Activated CD8-positive, alpha-beta memory T cell treated with anti-CD3 and anti-CD28 coated beads for 36 hours (primary cell): Measurements from ENCODE around the gene XCL2. TPM values are rescaled to one million over a fixed set of nuclear protein-coding genes. Genes with fewer than 3 reads are reported as not detected.
"Not testable (repeated sequence)": the region's sequence is repeated elsewhere in the genome, so short reads cannot be mapped to it uniquely, and the experiment has no call there.

ENCODE experiments used
- CTCF ChIA-PET: fragments of 350-600 bp; sonication (Branson Sonifier 250); formaldehyde crosslinking; loops from one replicate; lab custom pipeline; 2021; ENCODE audit warnings: antibody characterized with exemption; lab: Charles Lee
- POLR2A ChIA-PET: fragments of 350-600 bp; sonication (Branson Sonifier 250); formaldehyde crosslinking; loops from one replicate; lab custom pipeline; 2021; ENCODE audit warnings: antibody characterized with exemption; lab: Charles Lee
- total RNA-seq, 2 experiments: library from RNA; stranded (reverse); gene quantifications; one replicate each; pipeline ENCODE4 v1.2.3, GENCODE V29; 2021

The XCL2 gene
- total RNA-seq, 2 experiments from 2014 or later, result 489 to 491 TPM

DNA sequence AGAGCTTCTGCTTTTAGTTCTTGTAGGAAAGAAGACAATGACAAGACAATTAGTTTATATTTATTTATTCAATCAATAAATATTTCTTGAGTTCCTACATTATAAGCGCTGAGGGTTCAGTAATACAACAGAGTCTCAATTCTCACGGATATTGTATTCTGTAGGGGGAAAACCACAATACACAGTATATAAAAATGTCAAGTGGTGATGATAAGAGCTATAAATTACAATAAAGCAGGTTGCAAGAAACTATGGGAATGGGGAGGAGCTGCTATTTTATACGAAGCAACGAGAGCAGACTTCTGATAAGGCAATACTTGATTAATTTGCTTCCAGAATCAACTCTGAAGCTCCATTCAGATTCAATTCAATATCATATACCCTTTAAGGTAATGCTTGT is 22.0 kb upstream of the XCL2 start:
- CTCF ChIA-PET, result no interaction called here
- POLR2A ChIA-PET, result no interaction called here

DNA sequence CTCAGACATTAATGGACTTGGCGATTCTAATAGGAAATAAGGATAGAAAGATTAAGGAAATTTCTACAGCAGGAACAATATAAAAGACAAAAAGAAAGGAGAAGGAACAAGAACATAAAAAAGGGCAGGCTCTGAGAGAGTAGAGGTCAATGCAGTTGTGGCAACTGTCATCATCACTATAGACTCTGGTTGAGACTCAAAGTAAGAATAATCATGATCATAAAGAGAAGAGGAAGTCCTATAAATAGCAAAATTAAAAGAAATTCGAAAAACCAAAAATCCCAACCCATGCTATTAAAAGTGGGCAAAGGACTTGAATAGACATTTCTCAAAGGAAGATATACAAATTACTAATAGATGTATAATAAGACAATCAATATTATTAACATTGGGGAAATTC is 18.2 kb upstream of the XCL2 start:
- ChIA-PET CTCF (no interaction called here), POLR2A (no interaction called here)

DNA sequence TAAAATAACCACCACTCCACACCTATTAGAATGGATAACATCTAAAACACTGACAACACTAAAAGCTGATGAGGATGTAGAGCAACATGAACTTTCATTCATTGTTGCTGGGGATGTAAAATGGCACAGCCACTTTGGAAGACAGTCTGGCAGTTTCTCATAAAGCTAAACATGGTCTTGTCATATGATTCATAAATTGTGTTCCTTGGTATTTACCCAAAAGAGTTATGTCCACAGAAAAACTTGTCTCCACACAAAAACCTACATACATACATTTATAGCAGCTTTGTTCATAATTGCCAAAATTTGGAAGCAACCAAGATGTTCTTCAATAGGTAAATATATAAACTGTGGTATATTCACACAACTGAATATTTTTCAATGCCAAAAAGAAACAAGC is 16.6 kb upstream of the XCL2 start:
- POLR2A ChIA-PET, result no interaction called here
- CTCF ChIA-PET, result no interaction called here

DNA sequence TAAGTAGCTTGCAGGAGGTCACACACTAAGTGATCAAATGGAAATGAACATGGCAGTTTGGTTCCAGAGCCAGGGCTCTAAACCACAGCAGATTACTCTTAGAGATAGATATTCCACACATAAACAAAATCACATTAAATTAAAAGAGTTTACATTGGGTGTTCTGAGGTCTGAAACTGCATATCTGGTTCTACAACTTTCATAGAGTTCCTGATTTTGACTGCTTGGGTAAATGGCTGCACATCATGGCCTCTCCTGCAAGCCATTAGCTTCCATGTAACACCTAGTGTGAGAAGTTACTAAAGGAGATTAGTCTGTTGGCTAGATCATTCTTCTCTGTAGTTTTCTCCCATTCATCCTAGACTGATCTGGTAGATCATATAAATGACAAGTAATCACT is 12.8 kb upstream of the XCL2 start:
- POLR2A ChIA-PET, result no interaction called here
- CTCF ChIA-PET, result no interaction called here

DNA sequence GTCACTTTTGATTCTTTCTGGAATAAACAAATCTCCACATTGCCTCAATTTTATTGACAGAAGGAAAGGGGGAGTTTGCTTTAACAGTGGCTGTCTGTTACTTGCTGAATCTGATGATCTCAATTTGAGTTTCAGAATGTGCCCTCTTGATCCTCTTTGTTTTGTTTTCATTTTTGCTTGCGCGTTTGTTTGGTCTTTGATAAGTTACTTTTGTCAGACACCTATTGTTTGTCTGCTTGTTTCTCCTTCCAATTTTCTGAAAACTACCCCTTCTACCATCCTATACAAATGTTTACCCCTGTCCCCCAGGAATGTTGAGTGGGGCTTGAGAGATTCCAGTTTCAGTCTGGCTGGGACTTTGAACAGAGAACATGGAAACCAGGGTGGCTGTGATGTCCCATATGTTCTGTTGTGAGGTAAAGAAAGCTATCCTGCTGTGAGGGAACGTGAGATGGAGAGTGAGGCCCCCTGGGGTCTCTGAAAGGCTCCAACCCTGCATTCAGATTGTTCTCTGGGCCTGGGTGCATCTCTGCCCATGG is 11.8 kb upstream of the XCL2 start:
- CTCF ChIA-PET, result interaction anchor here (1.0 kb wide), 1 partner anchor 116 kb away, joined by 4 read pairs; no protein-coding TSS in a partner anchor
- POLR2A ChIA-PET, result no interaction called here

DNA sequence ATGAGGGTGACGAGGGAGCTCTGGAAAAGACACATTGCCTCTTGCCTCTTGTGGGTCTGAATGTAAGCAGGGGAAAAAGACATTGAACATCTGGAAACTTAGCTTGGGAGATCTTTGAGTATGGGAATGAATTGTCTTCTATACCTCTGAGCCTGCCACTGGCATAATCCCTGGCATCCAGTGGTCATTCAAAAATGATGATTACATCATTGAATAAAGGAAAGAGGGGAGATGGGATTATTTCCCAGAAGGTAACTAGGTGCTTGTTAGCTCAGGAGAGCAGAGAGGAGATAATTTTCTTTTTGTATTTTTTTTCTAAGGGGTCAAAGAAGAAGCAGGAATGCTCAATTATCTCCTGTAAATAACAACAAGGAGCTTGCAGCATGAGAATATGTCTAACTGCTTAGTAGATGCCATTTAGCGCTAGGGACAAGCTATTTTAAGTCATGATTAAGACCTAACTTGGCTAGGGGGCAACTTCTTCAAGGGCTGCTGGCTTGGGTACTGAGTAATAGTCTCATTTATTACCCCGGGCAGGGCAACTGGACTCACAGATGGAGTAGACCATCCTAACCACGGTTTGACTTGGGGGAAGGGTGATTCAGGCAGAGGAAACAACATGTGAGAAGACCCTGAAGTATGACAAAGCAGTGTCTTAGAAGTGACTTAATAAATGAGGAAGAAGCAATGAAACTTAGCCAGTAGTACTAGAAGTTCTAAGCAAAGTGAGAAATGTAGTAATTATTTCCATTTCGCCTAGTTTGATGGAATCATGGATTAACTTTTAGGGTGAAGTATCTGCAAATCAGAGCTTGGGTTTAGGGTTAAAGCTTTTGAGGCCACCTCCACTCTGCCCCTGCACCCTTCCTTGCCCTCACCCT is 11.0 kb upstream of the XCL2 start:
- CTCF ChIA-PET, result interaction anchor here (0.6 to 1.0 kb wide), 2 partner anchors 115 to 1090 kb away, joined by 3 to 4 read pairs; no protein-coding TSS in a partner anchor
- POLR2A ChIA-PET, result interaction anchor here (1.2 kb wide), 1 partner anchor 24 kb away, joined by 3 read pairs; no protein-coding TSS in a partner anchor

DNA sequence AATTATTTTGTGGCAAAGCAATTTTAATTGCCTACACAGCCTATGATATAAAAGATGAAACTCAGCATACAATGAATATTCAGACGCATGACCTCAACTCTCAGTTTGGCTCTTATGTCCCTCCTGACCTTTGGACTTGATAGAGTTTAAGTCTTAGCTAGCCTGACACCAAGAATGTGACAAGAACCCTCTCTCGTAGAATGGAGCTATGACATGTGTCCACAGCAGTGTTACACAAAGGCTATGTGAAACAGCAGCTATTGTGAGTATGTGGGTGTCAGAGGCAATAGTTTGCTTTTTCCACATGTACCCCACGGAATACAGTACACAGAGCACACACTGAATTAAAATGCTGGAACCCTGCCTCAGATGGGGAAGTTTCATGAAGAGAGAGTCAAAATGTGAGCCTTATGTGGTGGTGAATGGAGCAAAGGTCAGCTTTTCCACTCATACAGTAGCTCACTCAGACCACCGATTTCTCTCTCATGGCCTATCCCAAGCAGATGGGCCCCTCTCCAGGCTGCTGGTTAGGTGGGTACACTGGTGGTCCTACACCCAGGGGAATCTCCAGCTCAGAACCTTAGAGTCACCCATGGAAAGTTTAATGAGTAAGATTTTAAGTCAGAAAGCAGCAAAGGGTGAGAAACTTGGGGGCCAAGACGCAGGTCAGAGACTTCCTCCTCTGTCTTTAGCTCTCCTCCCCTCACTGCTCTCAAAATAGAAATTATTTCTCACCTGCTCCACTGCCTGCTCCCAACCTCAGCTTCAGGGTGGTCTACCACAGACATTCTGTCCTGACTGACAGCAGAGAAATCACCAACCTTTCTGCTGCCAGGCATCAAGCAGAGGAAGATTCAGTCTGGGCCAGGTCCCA is 10.1 kb upstream of the XCL2 start:
- ChIA-PET CTCF (interaction anchor here (0.6 kb wide), 1 partner anchor 1090 kb away, joined by 3 read pairs; no protein-coding TSS in a partner anchor), POLR2A (interaction anchor here (0.7 to 1.2 kb wide), 2 partner anchors 23 to 67 kb away, joined by 3 read pairs; no protein-coding TSS in a partner anchor)

DNA sequence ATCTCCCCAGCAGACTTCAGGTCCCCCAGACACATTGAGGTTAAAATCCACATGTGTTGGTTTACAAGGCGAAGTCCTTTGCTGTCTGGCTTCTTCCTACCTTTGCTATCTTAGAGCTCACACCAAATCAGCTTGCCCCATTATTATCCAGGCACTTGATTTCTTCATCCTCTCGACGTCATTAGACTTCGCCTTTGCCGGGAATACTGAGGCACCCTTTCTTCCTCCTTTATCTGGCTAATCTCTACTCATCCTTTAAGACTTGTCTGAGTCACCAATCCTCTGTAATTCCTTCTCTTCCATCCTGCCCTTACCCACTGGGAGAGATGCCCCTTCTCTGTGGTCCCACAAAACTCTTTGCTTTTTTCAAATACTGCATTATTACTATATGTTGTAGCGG is 9.2 kb upstream of the XCL2 start:
- ChIA-PET CTCF (no interaction called here), POLR2A (no interaction called here)

DNA sequence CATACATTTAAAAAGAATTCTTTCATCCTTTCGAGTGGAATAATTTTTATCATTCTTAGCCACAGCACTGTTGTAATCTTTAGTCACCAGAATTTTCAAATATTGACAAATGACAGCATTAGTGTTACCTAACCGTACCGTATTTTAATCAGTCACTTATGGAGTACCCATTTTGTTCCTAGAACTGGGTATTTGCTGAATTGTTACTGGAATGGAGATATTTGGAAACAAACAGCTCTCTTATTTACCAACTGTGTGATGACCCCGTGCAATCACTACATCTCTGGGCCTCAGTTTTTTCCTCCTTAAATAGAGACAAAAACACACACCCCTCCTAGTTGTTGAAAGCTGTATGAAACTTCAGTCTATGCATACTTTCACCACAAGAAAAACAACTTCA is 7.9 kb upstream of the XCL2 start:
- ChIA-PET POLR2A (no interaction called here), CTCF (no interaction called here)

DNA sequence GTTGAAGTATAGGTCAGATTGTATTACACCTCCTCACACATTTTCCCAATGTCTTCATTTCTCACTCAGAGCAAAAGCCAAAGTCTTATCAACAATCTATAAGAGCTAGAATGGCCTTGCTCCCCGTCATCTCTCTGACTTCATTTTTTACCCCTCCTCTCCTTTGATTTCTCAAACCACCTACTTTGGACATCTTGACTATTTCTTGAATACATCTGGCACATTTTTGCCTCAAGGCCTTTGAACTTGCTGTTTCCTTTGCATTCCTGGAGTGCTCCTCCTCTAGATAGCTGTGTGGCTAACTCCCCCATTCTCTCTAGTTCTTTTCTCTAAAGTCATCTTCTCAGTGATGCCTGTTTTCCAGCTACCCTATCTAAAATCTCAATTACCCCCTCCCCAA is 7.2 kb upstream of the XCL2 start:
- POLR2A ChIA-PET, result no interaction called here
- CTCF ChIA-PET, result no interaction called here

DNA sequence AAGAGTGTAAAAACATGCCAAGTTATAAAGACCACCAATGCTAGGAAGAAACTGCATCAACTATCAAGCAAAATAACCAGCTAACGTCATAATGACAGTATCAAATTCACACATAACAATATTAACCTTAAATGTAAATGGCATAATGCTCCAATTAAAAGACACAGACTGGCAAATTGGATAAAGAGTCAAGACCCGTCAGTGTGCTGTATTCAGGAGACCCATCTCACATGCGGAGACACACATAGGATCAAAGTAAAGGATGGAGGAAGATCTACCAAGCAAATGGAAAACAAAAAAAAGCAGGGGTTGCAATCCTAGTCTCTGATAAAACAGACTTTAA is 2.7 kb upstream of the XCL2 start:
- CTCF ChIA-PET, POLR2A ChIA-PET: not testable (repeated sequence)

DNA sequence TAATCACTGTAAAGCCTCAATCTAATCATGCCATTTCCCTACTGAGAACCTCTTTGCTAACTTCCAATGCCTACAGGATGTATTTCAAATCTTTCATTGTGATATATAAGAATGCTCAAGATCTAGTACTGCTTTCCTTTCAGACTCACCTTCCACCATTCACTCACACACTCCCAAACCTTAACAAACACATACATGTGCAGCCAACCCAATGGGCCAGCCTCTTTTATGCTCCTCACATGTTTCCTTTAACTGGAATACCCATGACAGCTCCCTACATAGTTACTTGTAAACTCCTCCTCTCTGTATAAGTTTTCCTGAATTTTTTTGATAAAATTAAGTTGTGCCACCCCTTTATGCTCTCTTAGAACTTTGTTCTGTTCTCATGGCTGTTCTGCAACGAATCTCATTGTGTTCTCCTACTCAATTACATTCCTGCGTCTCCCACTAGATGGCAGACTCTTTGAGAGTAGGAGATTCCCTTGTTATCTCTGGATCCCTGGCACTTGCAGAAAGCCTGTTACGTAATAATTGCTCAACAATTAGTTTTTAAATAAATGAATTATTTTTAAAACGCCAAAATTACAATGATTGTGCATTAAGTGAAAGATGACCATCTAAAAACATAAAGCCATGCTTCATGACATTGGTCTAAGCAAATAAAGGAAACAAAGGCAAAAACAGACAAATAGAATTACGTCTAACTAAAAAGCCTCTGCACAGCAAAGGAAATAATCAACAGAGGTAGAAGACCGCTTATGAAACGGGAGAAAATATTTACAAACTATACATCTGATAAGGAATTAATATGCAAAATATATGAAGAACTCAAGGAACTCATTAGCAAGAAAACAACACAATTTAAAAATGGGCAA is 2.1 kb upstream of the XCL2 start:
- CTCF ChIA-PET, POLR2A ChIA-PET: not testable (repeated sequence)

DNA sequence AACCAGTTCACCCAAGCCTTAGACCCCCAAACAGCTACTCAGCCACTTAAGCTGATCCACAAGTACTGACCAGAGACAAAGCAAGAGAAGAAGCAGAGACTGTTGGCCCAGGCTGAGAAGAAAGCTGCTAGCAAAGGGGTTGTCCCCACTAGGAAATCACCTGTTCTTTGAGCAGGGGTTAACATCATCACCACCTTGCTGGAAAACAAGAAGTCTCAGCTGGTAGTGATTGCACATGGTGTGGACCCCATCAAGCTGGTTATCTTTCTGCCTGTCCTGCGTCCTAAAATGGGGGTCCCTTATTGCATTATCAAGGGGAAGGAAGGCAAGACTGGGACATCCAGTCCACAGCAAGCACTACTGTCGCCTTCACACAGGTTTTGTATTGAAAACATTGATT is 819 bp downstream of the XCL2 start:
- CTCF ChIA-PET, result interaction anchor here (0.7 kb wide), 1 partner anchor 25 kb away, joined by 3 read pairs; no protein-coding TSS in a partner anchor
- POLR2A ChIA-PET, result not testable (repeated sequence)

DNA sequence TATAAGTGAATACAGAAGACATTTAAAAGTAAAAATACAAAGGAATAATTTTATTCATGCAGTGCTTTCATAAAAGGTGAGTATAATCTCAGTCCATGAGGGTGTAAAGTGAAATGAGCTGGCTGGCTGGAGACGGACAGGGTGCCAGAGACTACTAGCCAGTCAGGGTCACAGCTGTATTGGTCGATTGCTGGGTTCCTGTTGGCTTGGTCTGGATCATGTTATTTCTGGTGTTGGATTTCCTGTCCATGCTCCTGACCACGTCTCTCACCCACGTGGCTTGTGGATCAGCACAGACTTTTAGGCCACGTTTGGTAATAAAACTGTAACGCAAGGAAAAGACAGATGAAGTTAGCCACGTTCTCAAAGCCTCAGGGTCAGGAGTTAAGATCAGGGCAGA is 3.0 kb downstream of the XCL2 start:
- CTCF ChIA-PET, POLR2A ChIA-PET: not testable (repeated sequence)

DNA sequence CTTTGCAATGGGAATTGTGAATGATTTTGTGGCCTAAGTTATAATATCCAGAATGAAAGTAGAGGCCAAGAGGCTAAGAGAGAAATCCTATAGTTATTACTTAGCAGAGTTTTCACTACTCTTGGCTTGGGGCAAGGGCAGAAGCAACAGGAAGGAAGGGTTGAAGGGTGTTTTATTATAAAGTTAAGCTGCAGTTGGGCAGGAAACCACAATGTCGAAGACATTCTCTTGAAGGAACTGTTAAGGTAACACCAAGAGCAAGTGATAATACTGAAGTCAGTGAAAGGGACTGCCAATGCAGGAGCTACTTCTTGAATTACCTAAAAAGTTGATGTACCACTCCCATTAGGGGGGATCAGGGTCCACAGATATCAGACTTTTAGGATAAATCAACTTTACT is 8.3 kb downstream of the XCL2 start:
- CTCF ChIA-PET, result interaction anchor here (0.7 kb wide), 1 partner anchor 27 kb away, joined by 3 read pairs; no protein-coding TSS in a partner anchor
- POLR2A ChIA-PET, result interaction anchor here (1.2 kb wide), 1 partner anchor 16 kb away, joined by 6 read pairs; no protein-coding TSS in a partner anchor

DNA sequence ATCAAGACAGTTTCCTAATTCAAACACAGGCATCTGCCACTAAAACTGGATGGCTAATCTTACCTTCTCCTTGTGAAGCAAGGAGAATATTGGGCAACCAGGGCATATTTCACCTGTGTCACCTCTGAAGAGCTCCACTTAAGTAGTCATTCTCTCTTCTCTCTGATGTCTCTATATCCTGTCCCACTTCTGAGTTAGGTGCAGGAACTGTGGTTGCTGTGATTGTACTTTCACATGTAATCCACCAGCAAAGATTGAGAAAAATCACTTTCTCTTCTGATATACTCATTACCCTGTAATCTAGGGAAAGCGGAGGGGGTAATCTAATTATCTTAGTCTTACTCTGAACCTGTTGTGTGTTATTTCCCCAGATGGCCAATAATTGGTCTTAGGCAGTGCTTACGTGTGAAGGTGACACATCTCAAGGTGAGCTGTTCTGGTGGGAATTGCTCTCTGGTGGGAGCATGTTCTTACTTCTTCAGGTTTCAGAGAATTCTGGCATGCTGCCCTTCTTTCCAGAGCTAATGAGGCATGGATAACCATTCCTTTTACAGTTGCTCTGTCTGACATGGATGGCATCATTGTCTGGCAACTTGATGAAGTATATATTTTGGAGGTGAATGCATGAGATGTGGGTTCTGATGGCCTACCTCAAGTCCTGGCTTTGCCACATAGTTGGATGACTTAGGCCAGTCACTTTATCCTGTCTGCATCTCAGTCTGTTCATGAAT is 12.0 kb downstream of the XCL2 start:
- CTCF ChIA-PET, result interaction anchor here (1.0 to 1.6 kb wide), 2 partner anchors 71 to 189 kb away, joined by 3 to 4 read pairs; no protein-coding TSS in a partner anchor
- POLR2A ChIA-PET, result interaction anchor here (0.5 kb wide), 1 partner anchor 13 kb away, joined by 3 read pairs; no protein-coding TSS in a partner anchor

DNA sequence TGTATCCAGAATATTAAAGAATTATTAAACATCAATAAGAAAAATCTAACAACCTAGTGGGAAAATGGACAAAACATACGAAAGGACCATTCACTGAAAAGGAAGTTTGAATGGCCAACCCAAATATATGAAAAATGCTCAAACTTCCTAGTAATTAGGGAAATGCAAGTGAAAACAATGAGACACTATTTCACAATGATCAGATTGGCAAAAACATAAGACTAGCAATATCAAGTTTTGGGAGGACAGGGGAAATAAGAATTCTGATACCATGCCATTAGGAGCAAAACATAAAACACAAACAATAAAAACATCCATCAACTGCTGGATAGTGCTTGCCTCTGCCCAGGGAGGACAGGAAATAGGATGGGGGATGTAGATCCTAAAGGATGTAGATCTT is 14.3 kb downstream of the XCL2 start:
- CTCF ChIA-PET, result no interaction called here
- POLR2A ChIA-PET, result no interaction called here
